Stimulated activated CD8-positive, alpha-beta memory T cell treated with anti-CD3 and anti-CD28 coated beads, Interleukin-12 subunit alpha, Interleukin-12 subunit beta, amount 100 ng/mL, for 1 hour (primary cell): Measurements from ENCODE around the gene FRYL.
"Not testable (repeated sequence)": the region's sequence is repeated elsewhere in the genome, so short reads cannot be mapped to it uniquely, and the experiment has no call there.

ENCODE experiments used
- DNase-seq: peaks from one replicate; pipeline ENCODE4 v3.0.0-alpha.2; 2020; ENCODE audit warnings: low read depth

Gene FRYL

DNA sequence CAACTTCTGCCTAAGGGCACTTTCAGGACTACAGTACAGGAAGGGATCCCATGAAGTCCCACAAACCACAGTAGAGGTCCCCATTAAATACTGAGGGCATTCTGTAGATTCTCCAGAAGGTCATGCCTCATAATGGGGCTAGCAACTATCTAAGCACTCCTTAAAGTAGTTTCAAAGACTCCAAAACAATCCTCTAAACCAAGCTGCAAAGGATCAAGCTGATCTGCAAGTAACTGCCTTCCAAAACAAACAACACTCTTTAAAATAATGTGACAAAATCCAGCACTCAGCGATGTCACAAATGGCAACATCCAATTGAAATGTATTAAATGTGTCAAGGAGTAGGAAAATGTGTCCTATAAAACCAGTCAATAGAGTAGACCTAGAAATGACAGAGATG is 118.7 kb downstream of the FRYL start:
- DNase-seq, result no peak

DNA sequence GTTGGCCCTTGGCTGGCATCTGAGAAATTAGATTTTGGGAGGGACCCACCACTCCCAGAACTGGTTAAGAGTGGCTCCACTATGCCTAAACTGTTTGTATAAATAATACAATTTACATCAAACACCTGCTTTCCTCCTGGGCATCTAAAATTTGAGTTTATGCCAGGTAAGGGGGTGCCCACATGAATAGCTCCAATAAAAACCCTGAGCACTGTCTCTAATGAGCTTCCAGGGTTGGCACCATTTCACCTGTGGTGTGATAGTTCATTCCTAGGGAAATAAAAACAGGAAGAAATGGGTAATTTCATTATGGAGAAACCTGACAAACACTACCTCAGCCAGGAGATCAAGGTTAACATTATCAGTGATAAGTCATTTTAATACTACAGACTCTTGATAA is 119.7 kb downstream of the FRYL start:
- no peak for DNase-seq

DNA sequence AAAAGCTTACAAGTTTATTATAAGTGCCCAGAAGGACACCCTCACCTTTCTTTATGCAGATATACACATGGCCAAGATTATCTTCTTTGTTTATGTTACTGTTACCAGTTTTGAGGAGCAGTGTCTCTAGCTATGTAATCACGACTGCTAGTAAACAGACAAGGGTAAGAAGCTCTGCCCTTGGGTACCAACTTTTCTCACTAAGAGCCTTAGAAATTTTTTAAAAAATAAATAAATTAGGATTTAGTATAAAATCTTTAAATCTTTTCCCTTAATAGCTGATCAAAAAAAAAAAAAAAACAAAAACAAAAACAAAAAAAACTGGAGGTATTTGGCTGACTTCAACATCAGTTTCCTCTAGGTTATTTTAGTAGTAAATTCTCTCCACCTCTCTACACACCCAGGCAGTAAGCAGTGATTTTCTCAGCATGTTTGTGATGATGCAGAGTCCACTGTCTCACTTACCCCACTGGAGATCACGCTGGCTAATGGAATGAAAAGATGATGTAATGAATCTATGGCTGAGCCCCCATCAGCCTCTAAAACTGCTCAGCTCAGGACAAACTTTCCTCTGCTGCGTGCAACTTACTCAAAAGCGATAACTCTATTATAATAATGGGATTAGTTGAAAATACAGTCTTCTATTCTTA is 125.9 kb downstream of the FRYL start:
- no peak for DNase-seq

DNA sequence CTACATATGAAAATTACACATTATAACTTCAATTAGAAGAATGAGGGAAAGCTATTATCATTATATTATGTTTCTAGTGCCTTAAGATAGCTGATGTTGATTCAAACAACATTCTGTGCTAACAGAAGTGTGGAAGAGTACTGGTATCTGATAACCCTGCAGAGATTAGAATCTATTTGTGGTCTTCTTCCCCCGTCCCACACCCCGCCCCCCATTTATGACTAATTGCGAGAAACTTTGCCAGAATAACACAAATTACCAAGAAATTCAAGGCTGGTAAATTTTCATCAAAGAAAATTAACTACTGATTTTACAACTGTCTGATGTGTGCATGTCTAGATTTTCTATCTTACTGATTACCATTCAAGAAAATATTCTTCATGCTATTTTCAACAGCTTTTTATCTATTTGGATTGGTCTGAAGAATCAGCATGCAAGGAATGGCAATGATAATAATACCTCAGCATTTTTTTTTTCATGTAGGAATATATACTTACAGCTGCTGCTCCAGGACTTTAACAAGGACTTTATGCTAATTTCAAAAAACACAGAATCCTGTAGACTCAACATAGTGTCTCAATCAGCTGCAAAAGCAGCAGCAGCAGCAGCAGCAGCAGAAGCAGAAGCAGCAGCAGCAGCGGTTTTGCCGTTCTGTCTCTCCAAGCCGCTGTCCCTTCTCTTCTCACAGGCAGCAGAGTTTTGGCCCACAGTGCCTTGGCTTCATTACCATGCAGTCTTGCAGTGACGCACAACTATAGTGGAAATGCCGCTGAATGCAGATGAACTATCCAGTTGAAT is 126.7 kb downstream of the FRYL start:
- no peak for DNase-seq

DNA sequence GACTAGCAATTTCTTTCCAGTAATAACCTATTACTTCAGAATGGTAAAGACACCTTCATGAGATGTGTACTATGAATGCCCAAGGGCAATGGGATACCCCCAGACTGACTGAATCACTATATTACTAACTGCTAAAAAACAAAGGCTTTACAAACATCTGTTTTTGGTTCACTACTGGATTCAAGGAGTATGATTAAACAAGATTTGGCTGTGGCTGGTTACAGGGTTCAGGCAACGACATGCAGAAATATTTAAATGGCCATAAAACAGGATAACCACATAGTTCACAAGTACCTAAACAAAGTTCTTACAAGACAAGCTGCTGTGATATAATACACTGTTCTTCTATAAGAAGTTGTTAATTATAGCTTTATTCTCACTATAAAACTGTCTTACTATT is 128.2 kb downstream of the FRYL start:
- DNase-seq, result no peak

DNA sequence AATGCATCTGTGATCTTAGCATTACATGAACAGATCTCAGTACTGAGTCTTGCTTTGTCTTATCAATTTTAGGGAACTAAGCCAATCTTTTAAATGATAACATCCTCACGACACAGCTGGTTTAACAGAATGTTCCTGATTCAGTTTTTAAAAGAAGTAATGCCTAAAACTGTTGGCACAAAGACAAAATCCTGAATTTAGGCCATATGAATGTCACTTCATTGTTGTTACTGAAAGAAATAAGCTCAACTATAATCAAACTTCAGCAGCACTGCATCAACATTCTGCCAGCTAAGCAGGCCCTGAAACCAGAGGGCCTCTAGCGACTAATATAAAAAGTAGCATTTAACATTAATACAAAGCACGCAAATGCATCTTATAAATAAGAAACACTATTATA is 130.6 kb downstream of the FRYL start:
- no peak for DNase-seq

DNA sequence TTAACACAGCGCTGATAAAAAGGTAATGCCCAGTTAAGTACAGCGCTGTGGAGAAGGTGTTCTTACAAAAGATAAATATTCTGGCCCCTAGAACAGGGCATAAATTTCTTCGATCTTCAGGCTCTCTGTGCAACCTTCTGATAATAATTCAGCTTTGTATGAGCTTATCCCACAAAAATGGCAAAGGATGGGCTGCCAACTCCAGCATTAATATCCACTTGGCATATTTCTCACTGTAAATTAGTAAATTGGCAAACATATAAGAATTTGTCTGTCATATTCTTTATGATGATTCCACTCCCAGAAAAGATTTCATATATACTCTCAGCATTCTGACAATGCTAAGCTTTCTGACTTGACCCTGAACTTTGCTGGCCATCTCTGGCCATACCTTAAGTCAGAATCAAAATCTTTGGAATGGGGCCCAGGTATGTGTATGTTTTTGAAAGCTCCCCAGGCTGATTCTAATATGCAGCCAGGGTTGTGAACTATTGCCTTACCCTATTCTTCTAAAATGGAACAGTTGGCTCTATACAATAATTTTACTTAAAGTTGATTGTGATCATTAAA is 134.8 kb downstream of the FRYL start:
- no peak for DNase-seq

DNA sequence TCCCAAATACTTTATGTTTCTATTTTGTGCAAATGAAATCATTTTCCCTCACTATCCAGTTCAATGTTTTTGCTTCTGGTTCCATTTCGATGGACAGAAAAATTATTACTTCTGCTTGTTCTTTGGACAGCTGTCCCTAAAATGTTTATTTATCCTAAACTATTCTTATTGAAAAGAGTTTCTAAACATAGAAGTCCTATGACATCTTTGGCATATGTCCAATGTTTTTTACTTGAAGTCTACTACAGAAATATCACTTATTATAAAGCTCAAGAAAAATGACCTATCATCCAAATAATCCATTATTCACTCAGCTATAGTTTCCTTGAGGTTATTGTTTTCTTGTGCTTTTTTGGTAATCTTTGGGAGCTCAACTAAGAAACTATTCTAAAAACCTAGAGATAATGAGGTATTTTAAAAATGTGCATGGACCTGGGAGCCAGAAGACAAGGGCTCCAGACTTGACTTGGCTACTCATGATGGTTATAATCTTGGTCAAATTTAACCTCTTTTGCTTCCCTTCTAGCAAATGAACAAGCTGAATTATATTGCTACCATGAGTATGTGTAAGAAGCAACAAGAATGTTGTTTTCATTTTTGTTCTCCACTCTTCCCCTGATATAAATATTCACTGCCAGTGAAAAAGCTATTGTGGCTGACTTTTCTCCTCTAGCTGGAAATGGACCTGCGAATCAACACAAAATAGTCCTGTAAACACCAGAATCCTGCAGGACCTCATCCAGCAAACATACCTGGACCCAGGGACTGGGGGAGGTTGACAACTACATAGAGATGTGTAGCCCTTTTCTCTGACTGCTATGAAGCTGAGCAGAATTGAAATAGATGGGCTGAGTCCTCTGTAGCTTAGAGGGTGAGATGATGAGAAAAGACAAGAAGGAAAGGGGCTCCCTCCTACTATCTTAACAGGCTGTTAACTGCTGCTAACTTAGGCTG is 137.4 kb downstream of the FRYL start:
- DNase-seq, result no peak

DNA sequence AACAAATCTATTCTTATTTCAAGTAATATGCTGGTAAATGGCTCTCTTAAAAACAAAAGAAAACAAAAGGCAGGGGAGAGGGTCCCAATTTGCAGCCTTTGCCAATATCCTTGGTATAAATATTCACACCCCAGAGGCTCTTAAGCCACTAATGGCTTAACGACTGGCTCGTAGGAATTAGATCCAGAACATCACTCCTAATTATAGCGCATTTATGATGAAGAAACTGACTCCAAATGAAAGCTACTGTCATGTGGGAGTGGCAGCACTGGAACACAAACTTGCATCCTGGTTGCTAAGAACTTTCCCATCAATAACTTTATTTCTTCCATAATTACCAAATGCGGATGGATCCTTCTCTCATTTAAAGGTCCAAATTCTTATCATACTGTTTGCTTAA is 138.7 kb downstream of the FRYL start:
- no peak for DNase-seq

DNA sequence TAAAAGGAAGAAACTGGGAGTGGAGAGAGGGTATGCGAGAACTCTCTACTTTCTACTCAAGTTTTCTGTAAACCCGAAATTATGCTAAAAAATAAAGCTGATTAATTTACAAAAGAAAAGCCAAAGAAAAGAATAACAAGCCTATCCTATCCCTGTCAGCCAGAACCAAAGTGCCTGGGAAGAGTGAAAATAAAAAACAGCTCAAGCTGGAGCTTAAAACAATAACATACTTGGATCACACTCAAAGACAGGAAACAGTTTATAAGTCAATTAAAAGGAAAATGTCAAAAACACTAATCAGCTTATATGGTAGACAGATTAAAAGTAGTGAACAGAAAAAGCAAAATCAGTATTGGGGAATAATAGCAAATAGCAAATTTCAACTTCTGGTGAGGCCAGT is 139.4 kb downstream of the FRYL start:
- no peak for DNase-seq

DNA sequence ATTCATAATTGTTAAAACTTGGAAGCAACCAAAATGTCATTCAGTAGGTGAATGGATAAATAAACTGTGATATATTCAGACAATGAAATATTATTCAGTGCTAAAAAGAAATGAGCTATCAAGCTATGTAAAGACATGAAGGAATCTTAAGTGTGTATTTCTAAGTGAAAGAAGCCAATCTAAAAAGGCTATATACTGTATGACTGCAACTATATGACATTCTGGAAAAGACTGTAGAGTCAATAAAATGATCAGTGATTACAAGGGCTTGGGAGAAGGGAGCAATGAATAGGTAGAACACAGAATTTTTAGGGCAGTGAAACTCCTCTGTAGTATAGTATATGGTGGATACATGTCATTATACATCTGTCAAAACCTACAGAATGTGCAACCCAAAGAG is 139.9 kb downstream of the FRYL start:
- no peak for DNase-seq

DNA sequence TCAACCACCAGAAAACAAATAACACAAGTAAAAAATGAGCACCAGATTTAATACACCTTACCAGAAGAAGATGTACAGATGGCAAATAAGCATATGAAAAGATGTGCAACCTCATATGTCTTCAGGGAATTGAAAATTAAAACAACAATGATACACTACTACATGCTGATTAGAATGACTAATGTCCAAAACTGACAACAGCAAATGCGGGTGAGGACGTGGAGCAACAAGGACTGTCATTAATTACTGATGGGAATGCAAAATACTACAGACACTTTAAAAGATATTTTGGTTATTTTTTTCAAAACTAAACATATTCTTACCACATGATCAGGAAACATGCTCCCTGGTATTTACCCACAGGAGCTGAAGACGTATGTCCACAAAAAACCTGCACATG is 140.3 kb downstream of the FRYL start:
- DNase-seq, result no peak

DNA sequence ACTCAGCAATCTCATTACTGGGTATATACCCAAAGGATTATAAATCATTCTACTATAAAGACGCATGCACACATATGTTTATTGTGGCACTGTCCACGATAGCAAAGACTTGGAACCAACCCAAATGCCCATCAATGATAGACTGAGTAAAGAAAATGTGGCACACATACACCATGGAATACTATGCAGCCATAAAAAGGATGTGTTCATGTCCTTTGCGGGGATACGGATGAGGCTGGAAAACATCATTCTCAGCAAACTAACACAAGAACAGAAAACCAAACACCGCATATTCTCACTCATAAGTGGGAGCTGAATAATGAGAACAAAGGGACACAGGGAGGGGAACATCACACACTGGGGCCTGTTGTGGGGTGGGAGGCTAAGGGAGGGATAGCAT is 141.5 kb downstream of the FRYL start:
- DNase-seq, result not testable (repeated sequence)

DNA sequence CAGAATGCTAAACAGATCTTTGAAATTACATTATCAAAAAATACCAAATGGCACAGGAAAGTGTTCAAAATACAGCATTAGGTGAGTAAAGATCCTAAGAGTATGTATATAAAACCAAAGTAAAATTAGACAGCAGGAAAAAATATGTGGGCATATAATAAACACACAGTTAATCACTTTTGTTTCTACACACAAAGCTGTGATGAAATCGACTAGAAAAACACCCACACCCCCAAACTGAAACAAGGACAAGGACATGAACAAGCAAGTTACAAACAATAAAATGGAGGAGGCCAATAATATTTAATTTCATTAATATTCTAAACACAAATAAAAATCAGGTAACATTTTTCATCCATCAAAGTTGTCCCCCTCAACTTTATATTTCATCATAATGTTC is 143.2 kb downstream of the FRYL start:
- no peak for DNase-seq

DNA sequence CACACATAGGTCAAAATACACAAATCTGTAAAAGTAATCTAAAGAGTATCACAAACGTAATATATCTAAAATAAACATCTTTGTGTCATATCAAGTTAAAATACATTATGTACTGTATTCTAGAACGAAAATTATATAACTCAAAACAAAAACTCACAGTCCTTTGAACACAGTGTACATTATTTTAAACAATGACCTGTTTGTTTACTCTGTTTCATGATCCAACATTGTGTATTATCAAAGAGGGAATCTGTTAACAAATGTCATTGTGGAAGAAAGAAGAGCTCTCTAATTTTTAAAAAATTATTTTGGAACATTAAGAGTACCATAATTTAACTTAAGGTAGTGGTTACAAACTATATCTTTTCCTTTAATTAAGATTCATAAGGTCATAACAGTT is 144.1 kb downstream of the FRYL start:
- no peak for DNase-seq

DNA sequence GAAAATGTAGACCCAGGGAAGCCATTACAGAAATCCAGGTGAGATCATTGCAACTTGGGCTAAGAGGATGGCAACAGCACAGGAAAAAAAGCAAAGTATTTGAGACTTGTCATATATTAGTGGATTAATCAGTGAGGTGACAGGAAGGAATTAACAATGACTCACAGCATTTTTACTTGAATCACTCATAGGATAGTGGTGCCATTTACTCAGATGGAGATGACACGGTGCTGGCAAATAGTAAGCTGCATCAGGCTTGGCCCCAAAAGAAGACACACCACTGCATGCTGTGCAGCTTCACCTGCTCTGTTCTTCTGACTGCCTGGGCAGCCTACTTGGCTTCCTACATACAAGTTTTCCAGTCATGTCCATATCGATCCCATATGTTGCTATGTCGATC is 144.8 kb downstream of the FRYL start:
- DNase-seq, result no peak

DNA sequence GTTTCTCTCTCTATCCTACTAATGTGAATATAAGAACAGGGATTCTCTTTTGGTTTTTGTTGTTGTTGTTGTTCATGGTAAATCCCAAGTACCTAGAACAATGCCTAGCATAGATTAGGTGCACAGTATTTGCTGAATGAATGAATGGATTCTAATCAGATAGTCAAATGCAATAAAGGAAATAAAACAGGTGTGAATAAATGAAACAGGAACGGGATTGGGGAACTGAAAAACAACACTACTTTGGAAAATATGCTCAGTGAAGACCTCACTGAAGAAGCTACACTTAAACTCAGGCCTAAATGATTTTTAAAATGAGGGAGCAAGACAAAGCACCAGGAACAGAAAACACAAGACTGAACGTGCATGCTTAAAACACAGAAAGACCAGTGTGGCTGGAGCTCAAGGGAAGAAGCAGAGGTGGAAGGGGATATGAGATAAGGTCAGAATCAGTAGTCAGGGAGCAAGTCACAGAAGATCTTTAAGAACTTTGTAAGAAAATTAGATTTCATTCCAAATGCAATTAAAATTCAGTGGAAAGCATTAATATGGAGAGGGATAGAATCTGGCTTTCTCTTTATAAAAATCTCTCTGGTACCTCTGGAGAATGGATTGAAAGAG is 145.3 kb downstream of the FRYL start:
- DNase-seq, result no peak

DNA sequence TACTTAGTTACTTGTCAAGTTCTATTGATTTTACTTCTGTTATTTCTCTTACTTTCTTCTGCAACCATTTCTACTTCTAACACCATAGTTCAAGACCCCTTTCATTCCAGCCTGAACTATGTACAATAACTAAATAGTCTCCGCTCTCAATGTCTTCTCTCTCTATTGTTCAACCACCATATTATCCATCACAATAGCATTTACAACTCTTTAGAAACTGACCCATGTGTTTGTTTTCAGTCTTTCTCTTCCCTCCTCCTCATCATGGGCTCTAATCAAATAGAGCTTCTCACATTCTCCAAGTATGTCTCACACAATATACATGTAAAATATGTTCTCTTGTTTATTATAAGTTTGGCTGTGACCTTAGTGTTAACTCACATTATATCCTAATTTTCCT is 146.4 kb downstream of the FRYL start:
- DNase-seq, result no peak

DNA sequence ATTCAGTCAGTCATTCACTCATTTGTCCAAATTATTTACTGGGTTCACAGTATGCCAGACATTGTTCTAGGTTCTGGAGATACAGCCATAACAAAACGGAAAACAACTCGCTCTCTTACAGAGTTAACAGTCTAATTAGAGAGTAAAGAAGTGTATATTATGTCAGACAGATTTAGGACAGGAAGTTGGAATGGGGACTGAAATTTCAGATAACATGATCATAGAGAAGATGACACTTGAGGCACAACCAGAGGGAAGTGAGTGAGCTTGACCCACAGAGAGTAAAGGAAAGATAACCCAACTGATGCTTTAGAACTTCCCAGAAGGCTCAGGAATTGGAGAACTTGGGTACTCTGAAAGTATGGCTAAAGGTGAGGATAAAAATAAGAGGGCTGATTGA is 150.6 kb downstream of the FRYL start:
- DNase-seq, result no peak

DNA sequence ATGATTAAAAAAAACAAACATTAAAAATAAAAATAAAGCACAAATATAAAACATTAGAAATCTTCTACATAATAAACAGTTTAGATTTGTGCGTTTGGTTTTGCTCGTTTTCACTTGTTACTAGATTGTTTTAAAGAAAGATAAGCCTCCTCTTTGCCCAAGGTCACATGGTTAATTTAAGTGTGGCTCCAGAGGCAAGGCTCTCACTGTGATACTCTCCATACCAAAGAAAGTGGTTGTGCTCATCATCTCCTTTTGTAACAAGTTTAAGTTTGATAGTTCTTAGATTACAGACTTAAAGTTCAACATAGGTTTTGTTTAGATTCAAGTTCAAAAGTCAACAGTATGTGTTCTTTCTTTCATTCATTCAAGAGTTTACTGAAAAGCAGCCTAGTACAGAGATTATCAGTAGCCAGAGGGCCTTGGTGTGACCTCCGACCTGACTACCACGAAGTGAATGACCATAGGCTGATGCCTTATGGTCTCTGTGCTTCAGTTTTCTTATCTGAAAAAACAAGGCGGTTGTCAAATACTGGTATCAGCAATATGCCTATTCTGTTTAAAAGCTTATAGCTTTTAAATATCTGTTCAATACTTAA is 156.8 kb downstream of the FRYL start:
- DNase-seq, result no peak

DNA sequence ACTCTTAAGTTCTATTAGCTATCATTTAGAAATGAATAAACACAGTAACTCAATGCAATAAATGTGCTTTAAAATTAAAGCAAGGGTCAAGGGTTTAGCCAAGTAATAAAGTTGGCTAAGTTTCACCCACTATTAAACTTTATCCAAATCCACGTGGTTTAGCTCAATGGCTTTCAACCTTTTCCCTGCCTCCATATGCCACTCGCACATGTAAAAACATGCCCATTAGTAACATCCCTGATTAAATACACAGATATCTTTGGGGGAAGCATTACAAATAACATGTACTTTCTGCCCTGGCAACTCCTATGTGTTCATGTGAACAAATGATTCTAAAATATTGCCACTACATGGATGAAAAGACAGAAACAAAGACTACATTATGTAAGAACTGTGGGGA is 159.2 kb downstream of the FRYL start:
- DNase-seq, result no peak

DNA sequence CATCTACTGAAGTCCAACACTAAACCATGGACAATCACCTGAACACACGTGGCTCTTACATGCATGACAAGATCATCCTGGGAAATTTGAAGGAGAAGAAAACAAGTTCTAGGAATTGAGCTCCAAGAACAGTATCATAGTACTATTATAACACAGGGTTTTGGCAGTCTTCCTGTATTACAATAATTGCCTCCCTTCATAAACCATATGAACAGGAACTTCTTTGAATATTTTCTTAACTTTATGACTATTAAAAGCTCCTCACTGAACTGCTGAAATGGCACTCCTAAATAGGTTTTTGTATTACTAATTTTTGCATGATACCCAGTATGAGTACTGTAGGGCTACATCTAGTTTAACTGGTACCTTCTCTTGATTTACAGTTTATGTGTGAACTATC is 160.0 kb downstream of the FRYL start:
- DNase-seq, result no peak
